Vein endothelial cell (primary cell): Measurements from ENCODE around the gene RFTN2. TPM values are rescaled to one million over a fixed set of nuclear protein-coding genes. Genes with fewer than 3 reads are reported as not detected.

ENCODE experiments used
- small RNA-seq: library from RNA; depleted of rRNA; stranded (forward); fragments of <200 nt; gene quantifications from one replicate; pipeline ENCODE3, GENCODE V24; 2012
- total RNA-seq: library from RNA; depleted of rRNA; stranded (reverse); fragments of >200 nt; gene quantifications from 2 replicates; pipeline ENCODE4 v1.2.3, GENCODE V29; 2012

RFTN2 gene, protein sequence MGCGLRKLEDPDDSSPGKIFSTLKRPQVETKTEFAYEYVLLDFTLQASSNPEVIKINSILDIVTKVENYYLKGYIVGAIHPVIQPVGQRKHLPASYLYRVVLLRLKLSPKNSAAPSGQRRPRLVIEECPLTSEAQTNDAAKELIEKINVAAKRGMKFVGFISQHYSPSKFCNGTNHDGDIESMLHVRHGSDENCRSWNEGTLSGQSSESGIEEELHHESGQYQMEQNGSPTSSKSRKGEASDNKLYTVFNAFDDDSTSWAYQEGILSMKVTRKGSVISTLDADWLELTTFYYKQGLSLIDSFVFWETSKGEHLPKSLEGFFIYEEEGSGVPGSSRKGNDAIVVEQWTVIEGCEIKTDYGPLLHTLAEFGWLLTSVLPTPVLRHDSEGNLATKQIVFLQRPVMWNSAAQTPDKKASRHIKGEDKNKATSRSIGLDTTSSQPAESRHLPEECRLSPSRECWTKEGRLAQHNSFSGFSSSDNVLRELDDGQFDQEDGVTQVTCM
- total RNA-seq = 5.9 and 9.1 TPM in 2 replicates

DNA sequence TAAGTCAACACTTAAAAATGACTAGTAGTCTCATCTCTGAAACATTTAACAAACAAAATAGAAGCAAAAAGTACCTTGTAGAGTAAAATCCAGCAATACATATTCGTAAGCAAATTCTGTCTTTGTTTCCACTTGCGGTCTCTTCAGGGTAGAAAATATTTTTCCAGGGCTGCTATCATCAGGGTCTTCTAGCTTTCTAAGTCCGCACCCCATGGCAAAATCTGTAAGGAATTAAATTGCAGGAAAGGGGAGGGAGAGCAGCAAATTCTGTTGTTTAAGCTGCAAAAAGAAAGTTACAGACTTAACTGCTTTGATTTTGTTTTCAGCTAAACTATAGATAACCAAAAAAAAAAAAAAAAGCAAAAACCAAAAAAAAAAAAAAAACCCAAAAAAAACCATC is at the start of gene RFTN2:
RFTN2 (minus strand) TSS at position 342 of the 400 bp plus-strand sequence; CDS start at position 213, 129 bp downstream.

DNA sequence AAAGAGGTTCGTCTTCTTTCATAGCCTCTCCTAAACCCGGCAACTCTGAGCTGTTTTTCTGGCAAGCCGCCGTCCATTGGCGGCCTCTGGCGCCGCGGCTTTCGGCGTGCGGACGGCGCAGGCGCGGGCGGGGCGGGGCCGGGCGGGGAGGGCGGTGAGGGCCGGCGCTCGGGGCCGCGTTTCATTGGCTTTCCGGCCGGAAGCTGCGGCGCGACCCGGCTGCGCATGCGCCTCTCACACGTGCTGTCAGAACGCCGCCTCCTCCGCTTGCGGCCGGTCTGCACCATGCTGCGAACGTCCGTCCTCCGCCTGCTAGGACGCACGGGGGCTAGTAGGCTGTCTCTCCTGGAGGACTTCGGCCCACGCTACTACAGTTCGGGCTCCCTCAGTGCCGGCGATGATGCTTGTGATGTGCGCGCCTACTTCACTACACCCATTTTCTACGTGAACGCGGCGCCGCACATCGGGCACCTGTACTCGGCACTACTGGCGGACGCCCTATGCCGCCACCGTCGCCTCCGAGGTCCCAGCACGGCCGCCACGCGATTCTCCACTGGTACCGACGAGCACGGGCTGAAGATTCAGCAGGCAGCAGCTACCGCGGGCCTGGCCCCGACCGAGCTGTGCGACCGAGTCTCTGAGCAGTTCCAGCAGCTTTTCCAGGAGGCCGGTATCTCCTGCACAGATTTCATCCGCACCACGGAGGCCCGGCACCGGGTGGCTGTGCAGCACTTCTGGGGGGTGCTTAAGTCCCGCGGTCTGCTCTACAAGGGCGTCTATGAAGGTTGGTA is 29.9 kb upstream of the RFTN2 start, which contains the start of gene MARS2:
MARS2 (plus strand) TSS at position 249 of the 791 bp plus-strand sequence; CDS start at position 286, 37 bp downstream.

Small RNA genes lying within 50 kb of the gene (small RNA-seq; reads per million reads assigned to genes)
- gene AC020550.1 = not detected

Other genes with a start within 250 kb of the RFTN2 start
- 209 and 271 TPM in 2 replicates for gene SF3B1, start 240.6 kb downstream of the RFTN2 start, total RNA-seq
- gene COQ10B, start 222.0 kb downstream of the RFTN2 start, total RNA-seq = 25.8 and 28.9 TPM in 2 replicates
- 148 and 205 TPM in 2 replicates for gene HSPD1, start 175.7 kb downstream of the RFTN2 start, total RNA-seq
- 61.1 and 82.3 TPM in 2 replicates for gene HSPE1, start 175.2 kb downstream of the RFTN2 start, total RNA-seq
- 33.3 and 48.6 TPM in 2 replicates for gene MOB4, start 159.5 kb downstream of the RFTN2 start, total RNA-seq
- 7.5 and 7.8 TPM in 2 replicates for gene MARS2, start 29.8 kb upstream of the RFTN2 start, total RNA-seq
- not detected in 2 replicates for gene BOLL, start 109.7 kb upstream of the RFTN2 start, total RNA-seq
- 1.6 and 7.3 TPM in 2 replicates for gene PLCL1, start 129.0 kb upstream of the RFTN2 start, total RNA-seq